K562 (cell line): ENCODE data around the gene IGDCC3. TPM values are rescaled to one million over a fixed set of nuclear protein-coding genes. Genes with fewer than 3 reads are reported as not detected.
A peak's percentile ranks its signal among the peaks of the same experiment; 100 is the strongest.

Experiments
- CTBP1 ChIP-seq: fragments of 450-650 bp; IDR thresholded peaks from 2 replicates; pipeline ENCODE4 v1.6.1; 2016; ENCODE audit warnings: borderline replicate concordance
- E2F6 ChIP-seq, 2 experiments: IDR thresholded peaks; 2 replicates each; pipeline ENCODE4 v1.6.1; 2011; ENCODE audit warnings: borderline replicate concordance in 1 of 2, control low read depth in 1 of 2, low read depth in 1 of 2, low read length in 1 of 2, mild to moderate bottlenecking in 1 of 2, mixed read lengths in 1 of 2, moderate library complexity in 1 of 2; ENCODE audit not compliant: insufficient read depth in 1 of 2, insufficient read length in 1 of 2, poor library complexity in 1 of 2, severe bottlenecking in 1 of 2; ENCODE audit errors: extremely low read depth in 1 of 2
- FOXO4 ChIP-seq: fragments of 450-650 bp; formaldehyde crosslinking; IDR thresholded peaks from 2 replicates; pipeline ENCODE4 v1.4.0; 2020; ENCODE audit warnings: mild to moderate bottlenecking, moderate library complexity
- KLF13 ChIP-seq: fragments of 450-650 bp; IDR thresholded peaks from 2 replicates; pipeline ENCODE4 v1.6.1; 2016; ENCODE audit warnings: missing genetic modification characterization, low read depth, mild to moderate bottlenecking, missing compliant biosample characterization, moderate library complexity, borderline replicate concordance
- L3MBTL2 ChIP-seq: fragments of 450-650 bp; IDR thresholded peaks from 2 replicates; pipeline ENCODE4 v1.6.1; 2016; ENCODE audit warnings: mild to moderate bottlenecking, moderate library complexity
- MAX ChIP-seq: sonication (generic); formaldehyde crosslinking; IDR thresholded peaks from 2 replicates; pipeline ENCODE4 v1.9.0; 2022; ENCODE audit warnings: mild to moderate bottlenecking, missing genetic modification reagents
- MGA ChIP-seq: fragments of 450-650 bp; IDR thresholded peaks from 2 replicates; pipeline ENCODE4 v1.6.1; 2016; ENCODE audit warnings: mild to moderate bottlenecking, moderate library complexity
- USF1 ChIP-seq: sonication (generic); formaldehyde crosslinking; IDR thresholded peaks from 2 replicates; pipeline ENCODE4 v1.9.0; 2022; ENCODE audit warnings: mild to moderate bottlenecking, missing genetic modification reagents
- USF2 ChIP-seq: sonication (generic); formaldehyde crosslinking; IDR thresholded peaks from 2 replicates; pipeline ENCODE4 v1.5.0; 2020; ENCODE audit warnings: missing genetic modification reagents
- polyA plus RNA-seq, 8 experiments: library from polyadenylated mRNA; depleted of rRNA in 4 of 8; stranded (reverse) in 5 of 8; unstranded in 3 of 8; fragments of >200 nt; fragmentation: Nextera tagmentation in 2 of 8; fragmentation: Illumina TruSeq in 1 of 8; extraction: Ambion mirVana in 2 of 8; extraction: Trizol in 1 of 8; gene quantifications; 2 replicates each; pipeline versions ENCODE4 v1.2.1 to v1.2.3, GENCODE V29; 2011 to 2014; ENCODE audit warnings: inconsistent platforms in 1 of 8, missing spikeins in 1 of 8
- total RNA-seq, 7 experiments: library from RNA; depleted of rRNA in 6 of 7; stranded (reverse); fragments of >200 nt in 6 of 7; fragmentation: Illumina TruSeq in 2 of 7; extraction: Trizol in 2 of 7; gene quantifications; 2 replicates each; pipeline versions ENCODE4 v1.2.1 to v1.2.3, GENCODE V29; 2011 to 2021; ENCODE audit warnings: low replicate concordance in 1 of 7

The IGDCC3 gene
- total and polyA plus RNA-seq, 9 of the 15 experiments (the other 6 are each of a cell fraction or from before 2014, with no cell fraction given) = not detected

- TF ChIP-seq MGA (peak; percentile 19; the same call in 1 of the 2 replicates), USF2 (peak; percentile 47; the same call in 1 of the 2 replicates), MAX (CRISPR knock-in tag) (peak; percentile 29; the same call in 1 of the 2 replicates), FOXO4 (no peak), KLF13 (tag) (no peak), USF1 (CRISPR knock-in tag) (peak; percentile 58), E2F6 (IDR thresholded peaks at IDR 0.05; ENCODE audit: borderline replicate concordance in 1 of 2, extremely low read depth in 1 of 2, insufficient read depth in 1 of 2, insufficient read length in 1 of 2, low read depth in 1 of 2, low read length in 1 of 2, poor library complexity in 1 of 2, severe bottlenecking in 1 of 2) (peak in 1 of 2 experiments; percentile 38), CTBP1 (0 out of 2 replicates have a peak, but pooled peaks have one; percentile 23), L3MBTL2 (peak; percentile 27; the same call in 1 of the 2 replicates)
Observed at GRCh38 chr15:65342493-65342892, 35.3 kb downstream of the IGDCC3 start (continued).
